ENCODE data around the gene C14orf93. TPM values are rescaled to one million over a fixed set of nuclear protein-coding genes. Genes with fewer than 3 reads are reported as not detected.
"Not testable (repeated sequence)": the region's sequence is repeated elsewhere in the genome, so short reads cannot be mapped to it uniquely, and the experiment has no call there.

The C14orf93 gene
- total RNA-seq, 1 donor from 2014 or later = 4.1 TPM

GRCh38 chr14:22976620-22977433, 33.1 kb downstream of the C14orf93 start:
- DNase-seq (ENCODE audit: low read depth in 2 of 2) = peak in 1 of 2 donors; percentile 72

GRCh38 chr14:22974530-22975313, 35.2 kb downstream of the C14orf93 start:
- peak in 1 of 2 donors; percentile 14 for DNase-seq (ENCODE audit: low read depth in 2 of 2)

- peak in 1 of 2 donors; percentile 71 for DNase-seq (ENCODE audit: low read depth in 2 of 2)
Observed at GRCh38 chr14:22973217-22974032, 36.5 kb downstream of the C14orf93 start.

GRCh38 chr14:22972313-22972930, 37.5 kb downstream of the C14orf93 start:
- DNase-seq (ENCODE audit: low read depth in 2 of 2) = no peak

- DNase-seq (ENCODE audit: low read depth in 2 of 2) = no peak
Observed at GRCh38 chr14:22971152-22971551, 38.8 kb downstream of the C14orf93 start.

- DNase-seq (ENCODE audit: low read depth in 2 of 2) = no peak
Observed at GRCh38 chr14:22966783-22967269, 43.1 kb downstream of the C14orf93 start.

- DNase-seq (ENCODE audit: low read depth in 2 of 2) = not testable (repeated sequence)
Observed at GRCh38 chr14:22965916-22966782, 43.8 kb downstream of the C14orf93 start.

GRCh38 chr14:22962061-22962676, 47.8 kb downstream of the C14orf93 start:
- no peak for DNase-seq (ENCODE audit: low read depth in 2 of 2)

- peak in 1 of 2 donors; percentile 15 for DNase-seq (ENCODE audit: low read depth in 2 of 2)
Observed at GRCh38 chr14:22955702-22956569, 54.0 kb downstream of the C14orf93 start.

GRCh38 chr14:22952418-22952817, 57.5 kb downstream of the C14orf93 start:
- DNase-seq (ENCODE audit: low read depth in 2 of 2) = no peak

- not testable (repeated sequence) for DNase-seq (ENCODE audit: low read depth in 2 of 2)
Observed at GRCh38 chr14:22951795-22952194, 58.1 kb downstream of the C14orf93 start.

- DNase-seq (ENCODE audit: low read depth in 2 of 2) = no peak
Observed at GRCh38 chr14:22945642-22946041, 64.3 kb downstream of the C14orf93 start.

GRCh38 chr14:22939684-22940083, 70.3 kb downstream of the C14orf93 start:
- no peak for DNase-seq (ENCODE audit: low read depth in 2 of 2)

Other genes starting within 250 kb of the C14orf93 start
- 50.6 and 75.4 TPM in 2 replicates for gene OXA1L, start 243.5 kb downstream of the C14orf93 start, total RNA-seq
- 1.9 and 7.8 TPM in 2 replicates for gene SLC7A7, start 194.7 kb downstream of the C14orf93 start, total RNA-seq
- gene MRPL52, start 180.3 kb downstream of the C14orf93 start, total RNA-seq = 31.1 and 41.2 TPM in 2 replicates
- gene MMP14, start 173.6 kb downstream of the C14orf93 start, total RNA-seq = 74.8 and 81.0 TPM in 2 replicates
- 35.2 and 65.7 TPM in 2 replicates for gene LRP10, start 138.4 kb downstream of the C14orf93 start, total RNA-seq
- under 0.01 TPM in 1 of 2 replicates, not detected in the other for gene REM2, start 126.9 kb downstream of the C14orf93 start, total RNA-seq
- gene RBM23, start 91.0 kb downstream of the C14orf93 start, total RNA-seq = 36.1 and 44.4 TPM in 2 replicates
- 38.4 and 47.1 TPM in 2 replicates for gene PRMT5, start 80.8 kb downstream of the C14orf93 start, total RNA-seq
- 14.5 and 29.7 TPM in 2 replicates for gene HAUS4, start 53.1 kb downstream of the C14orf93 start, total RNA-seq
- gene AJUBA, start 27.6 kb downstream of the C14orf93 start, total RNA-seq = 35.7 and 40.3 TPM in 2 replicates
- gene PSMB5, start 24.8 kb upstream of the C14orf93 start, total RNA-seq = 216 and 232 TPM in 2 replicates
- gene PSMB11, start 32.1 kb upstream of the C14orf93 start, total RNA-seq = not detected in 2 replicates
- gene CDH24, start 47.4 kb upstream of the C14orf93 start, total RNA-seq = 1.5 and 1.9 TPM in 2 replicates
- 36.8 and 43.0 TPM in 2 replicates for gene ACIN1, start 85.0 kb upstream of the C14orf93 start, total RNA-seq
- 38.6 and 49.8 TPM in 2 replicates for gene C14orf119, start 85.4 kb upstream of the C14orf93 start, total RNA-seq
- gene CIROP, start 94.8 kb upstream of the C14orf93 start, total RNA-seq = not detected in 2 replicates
- not detected in 2 replicates for gene CEBPE, start 109.1 kb upstream of the C14orf93 start, total RNA-seq
- 0.13 and 1.0 TPM in 2 replicates for gene SLC7A8, start 173.5 kb upstream of the C14orf93 start, total RNA-seq
- gene RNF212B, start 227.8 kb upstream of the C14orf93 start, total RNA-seq = not detected in 2 replicates

Data from dermis microvascular lymphatic vessel endothelial cell (primary cell).